ENCODE data around the gene SCEL. TPM values are rescaled to one million over a fixed set of nuclear protein-coding genes. Genes with fewer than 3 reads are reported as not detected.
A peak's percentile ranks its signal among the peaks of the same experiment; 100 is the strongest.
"Not testable (repeated sequence)": the region's sequence is repeated elsewhere in the genome, so short reads cannot be mapped to it uniquely, and the experiment has no call there.

SCEL gene
- total RNA-seq, 1 donor from 2014 or later, result 4.6 TPM

DNA sequence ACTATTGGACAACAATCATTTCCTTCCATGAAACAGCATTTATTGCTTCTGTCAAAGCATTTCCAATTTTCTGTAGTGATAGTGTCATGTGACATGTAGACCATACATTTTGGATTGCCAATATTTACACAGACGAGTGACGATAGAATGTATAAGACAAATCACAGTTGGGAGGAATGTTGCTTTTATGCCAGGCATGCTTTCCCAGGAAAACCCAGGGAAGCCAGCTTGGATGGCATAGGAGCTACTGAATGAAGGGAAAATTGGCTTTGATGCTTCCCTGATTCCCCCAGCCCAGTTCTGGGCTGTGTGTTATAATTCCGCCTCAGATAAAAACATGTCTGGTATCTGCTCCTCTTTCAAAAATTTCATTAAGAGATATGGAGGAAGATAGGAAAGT, 22.5 kb downstream of the SCEL start:
- DNase-seq (ENCODE audit: low read depth), result no peak

DNA sequence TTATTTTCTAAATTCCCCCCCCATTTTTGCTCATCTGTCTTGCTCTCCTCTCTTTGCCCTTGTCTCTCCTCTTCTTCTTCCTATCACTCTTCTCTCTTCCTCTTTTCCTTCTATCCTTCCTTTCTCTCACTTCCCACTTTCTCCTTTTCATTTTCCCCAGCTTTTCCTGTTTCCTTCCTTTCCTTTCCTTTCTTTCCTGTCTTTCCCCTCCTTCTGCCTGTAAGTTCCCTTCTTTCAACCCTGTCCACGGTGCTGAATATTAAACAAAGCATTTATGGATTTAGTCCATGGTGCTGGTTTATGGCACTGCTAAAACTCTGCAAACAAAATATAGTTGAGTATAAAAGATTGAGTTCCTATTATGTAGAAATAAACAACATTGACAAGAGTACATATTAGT, 27.6 kb downstream of the SCEL start:
- peak; percentile 40 for DNase-seq (ENCODE audit: low read depth)

DNA sequence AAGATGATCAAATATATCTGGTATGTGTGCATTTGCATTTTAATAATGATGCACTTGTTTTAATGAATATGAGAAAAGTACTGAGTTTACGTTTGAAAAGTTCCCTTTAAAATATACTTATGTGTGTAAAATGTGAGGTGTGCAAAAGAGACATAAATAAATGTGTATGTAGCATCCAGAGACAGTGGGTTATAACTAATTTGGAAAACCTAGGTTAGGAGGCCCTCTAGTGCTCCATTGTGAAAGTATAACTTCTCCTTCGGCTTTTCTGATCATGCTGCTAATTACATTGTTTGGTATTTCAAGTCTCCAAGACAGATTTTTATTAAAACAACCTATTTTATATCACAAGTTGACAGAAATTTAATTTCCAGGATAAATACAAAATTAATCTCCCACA, 30.1 kb downstream of the SCEL start:
- peak; percentile 52 for DNase-seq (ENCODE audit: low read depth)

DNA sequence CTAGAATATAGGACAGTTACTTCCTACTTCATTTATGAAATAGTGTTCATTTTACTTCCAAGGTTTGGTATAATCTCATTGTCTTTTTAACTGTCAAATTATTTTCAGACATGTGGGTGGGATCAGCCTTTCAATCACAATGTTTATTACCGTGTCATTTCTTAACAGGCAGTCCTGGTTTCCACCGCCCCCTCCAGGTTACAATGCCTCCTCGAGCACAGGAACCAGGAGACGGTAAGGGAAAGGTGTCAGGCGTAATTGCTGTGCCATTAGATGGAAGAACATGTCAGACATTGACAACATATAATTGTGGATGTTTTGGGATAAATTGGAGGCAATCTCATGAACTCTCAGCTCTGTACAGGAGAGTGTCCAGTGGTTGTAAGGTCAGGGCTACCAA, 36.5 kb downstream of the SCEL start:
- no peak for DNase-seq (ENCODE audit: low read depth)

DNA sequence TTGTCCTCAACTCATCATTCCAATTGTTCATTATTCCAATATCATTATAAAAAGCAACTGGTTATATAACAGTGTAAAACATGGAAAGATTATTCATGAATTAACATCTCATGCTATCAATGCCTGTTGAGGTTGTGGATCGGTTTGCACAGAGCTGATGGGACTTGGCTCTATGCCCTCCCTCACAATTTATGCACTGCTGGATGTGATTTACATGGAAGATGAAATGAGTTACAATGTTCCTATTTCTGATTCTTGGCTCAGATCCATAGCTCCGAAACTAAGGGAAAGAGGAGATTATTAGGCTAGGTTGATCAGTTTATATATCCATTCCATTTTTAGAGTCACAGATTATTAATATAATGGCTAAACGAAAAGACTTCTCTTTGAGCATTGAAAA, 38.6 kb downstream of the SCEL start:
- DNase-seq (ENCODE audit: low read depth), result no peak

DNA sequence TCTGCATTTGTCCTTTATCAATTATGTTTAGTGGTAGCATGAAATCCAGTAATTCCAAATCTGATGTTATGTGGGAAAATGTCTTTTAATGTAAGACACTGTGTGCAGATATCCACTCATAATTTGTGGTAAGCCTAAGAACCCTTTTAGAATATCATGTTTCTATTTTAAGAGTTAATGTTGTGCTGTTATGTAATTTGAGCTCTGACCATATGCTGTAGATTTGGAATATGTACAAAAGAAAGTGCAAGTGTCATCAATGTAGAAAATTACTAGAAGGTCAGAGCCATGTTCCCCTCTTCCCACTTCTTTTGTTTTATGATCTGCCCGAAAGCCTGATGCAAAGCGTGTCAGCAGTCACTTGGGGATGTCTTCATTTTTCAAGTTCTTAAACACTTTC, 44.5 kb downstream of the SCEL start:
- DNase-seq (ENCODE audit: low read depth), result no peak

DNA sequence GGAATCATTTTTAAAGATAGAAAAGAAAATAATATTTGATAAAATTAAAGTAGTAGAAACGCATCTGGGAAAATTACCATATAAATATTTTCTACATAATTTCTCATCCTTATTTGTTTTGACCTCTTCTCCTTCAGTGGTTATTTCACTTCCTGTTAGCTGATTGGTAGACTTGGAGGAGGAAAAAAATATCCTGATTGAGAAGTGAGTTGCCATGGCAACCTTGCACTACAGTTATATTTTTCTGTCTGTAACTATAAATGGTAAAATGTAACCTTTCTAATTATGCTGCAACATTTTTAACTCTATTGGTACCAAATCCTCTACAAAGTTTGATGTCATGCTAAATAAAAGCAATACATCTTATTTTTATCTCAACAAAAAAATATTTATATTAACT, 45.2 kb downstream of the SCEL start:
- no peak for DNase-seq (ENCODE audit: low read depth)

DNA sequence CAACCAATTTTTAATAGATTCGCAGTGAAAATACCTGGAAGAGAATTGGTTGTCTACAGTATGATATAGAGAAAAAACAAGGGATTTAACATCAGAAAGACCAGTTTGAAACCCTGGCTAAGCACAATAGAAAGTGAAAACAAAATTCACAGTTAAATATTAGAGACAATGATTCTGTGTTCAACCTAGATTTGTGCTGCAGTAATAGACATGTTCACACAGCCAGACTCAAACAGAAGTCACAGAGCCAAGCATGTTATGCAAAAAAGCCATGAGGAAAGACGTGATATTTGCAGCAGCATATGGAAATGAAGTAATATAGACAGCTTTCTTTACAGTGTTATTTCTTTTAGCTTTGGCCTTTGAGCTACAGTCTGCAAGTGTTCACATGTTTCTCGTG, 48.1 kb downstream of the SCEL start:
- DNase-seq (ENCODE audit: low read depth), result no peak

DNA sequence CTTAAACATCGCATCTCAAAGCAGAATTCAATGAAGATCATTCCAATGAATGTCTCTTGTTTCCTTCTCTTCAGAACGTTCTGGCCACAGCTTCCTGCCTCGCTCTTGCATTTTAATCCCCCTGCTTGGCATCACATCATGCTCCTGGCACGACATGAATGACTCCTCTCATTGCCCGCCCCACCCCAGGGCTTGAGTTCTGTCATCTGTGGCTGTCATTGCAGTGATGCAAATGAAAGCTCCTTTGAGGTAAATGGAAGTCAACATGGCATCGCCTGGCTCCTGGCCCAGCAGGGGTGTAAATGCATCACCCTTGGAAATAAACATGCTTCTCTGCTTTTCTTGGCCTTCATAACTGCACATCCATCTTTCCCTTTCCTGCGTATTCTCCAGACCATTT, 48.6 kb downstream of the SCEL start:
- no peak for DNase-seq (ENCODE audit: low read depth)

DNA sequence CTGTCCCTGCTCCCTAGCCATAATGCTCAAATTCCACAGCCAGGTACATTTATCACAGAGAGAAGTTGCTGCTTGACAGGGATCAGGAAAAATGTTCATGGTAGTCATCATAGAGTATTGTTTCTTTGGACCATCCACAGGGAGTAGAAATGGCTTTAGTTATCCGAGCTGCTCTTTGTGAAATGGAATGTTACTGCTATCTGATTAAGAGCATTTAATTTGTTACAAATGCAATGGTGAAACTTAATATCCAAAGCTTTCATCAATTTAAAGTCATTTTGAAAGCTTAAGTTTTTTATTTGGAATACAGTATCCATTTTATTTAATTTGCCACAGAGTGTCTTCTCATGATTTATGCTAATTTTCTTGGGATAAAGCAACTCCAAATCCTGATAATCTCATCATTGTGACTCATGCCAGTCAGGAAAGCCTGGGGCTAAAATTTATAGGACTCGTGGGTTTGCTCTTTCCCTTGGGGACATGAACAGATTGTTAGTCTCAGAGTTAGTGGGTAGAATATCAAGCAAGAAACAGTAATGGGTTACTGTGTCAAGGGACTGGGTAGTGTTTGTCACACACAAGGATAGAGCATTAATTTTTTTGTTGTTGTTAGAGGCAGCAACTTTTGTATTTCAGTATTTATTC, 59.8 kb downstream of the SCEL start:
- peak; percentile 13 for DNase-seq (ENCODE audit: low read depth)

DNA sequence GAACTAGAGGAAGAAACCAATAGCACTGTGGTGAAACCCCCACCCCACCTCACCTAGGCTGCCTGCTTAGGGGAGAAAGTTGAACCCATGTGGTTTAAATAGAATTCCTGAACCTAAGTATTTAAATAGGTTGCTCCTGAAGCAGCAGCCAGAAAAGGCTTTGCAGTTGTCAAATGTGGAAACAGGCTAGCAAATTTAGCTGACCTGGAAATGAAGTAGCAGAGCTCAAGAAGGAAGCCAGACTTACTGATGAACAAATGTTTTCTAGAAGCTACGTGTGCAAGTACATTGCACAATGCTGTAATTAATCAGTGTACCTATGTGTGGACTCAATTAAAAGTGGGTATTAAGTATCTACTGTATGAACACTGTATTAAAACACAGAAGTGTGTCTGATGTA, 61.3 kb downstream of the SCEL start:
- no peak for DNase-seq (ENCODE audit: low read depth)

DNA sequence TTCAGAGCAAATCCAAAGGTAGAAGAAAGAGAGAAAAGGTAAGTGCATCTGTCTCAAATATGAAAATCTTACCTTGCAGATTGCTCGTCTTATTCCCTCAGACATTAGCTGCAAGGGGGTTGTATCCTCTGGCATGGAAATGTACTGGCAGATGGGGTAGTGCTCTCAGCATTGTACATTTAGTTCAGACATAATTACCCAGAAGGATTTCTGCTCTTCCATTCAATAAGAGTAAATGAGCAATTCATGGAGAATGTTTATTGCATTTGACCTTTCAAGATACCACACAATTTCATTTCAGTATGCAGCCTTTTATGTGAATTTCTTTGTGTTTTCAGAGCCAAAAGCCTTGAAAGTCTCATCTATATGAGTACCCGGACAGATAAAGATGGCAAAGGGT, 63.8 kb downstream of the SCEL start:
- DNase-seq (ENCODE audit: low read depth), result peak; percentile 7

DNA sequence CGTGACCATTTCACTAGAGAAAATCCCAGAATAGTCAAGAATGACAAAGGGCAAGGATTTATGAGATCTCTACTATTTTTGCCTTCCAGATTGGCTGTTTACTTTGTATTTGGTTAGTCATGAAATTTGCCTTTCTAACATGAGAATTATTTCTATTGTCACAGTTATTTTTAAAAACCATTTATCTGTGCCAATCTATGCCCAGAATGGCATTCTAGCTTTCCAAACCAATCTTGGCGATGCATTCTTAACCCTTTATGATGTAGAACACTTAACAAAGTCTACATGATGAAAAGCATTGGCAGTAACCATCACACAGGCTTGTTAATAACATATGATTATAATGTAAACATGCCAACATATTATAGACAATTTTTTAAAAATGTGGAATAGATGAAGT, 65.2 kb downstream of the SCEL start:
- DNase-seq (ENCODE audit: low read depth), result no peak

DNA sequence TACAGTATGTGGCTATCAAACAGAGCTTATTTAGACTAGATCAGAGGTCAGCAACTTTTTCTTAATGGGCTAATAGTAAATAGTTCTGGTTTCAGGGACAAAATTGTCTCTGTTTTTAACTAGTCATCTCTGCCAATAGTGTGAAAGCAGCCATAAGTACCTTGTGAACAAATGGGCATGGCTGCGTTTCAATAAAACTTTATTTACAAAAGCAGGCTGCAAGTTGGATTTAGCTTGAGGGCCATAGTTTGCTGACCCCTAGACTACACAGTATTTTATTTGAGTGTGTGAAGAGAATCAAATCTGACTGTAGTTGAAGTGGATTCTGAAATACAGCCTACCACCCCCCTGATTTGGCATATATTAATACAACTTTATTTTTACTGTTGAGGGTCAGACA, 75.6 kb downstream of the SCEL start:
- DNase-seq (ENCODE audit: low read depth), result no peak

DNA sequence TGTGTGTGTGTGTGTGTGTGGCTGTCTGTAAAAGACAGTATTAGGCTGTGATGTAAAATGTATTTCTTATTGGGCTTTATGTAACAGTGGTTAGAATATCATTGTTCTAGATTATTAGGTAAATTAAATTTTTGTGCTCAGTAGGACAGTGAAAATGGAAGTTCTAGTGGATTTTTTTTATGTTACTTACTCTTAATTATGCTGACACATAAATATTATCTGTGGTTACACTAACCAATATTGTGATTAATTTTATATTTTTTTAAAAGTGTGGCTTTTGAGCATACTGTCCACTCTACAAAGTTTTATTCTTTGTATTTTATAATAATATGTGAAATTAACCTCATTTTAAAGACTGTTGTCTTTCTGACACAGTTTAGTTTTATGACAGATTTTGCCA, 80.5 kb downstream of the SCEL start:
- no peak for DNase-seq (ENCODE audit: low read depth)

DNA sequence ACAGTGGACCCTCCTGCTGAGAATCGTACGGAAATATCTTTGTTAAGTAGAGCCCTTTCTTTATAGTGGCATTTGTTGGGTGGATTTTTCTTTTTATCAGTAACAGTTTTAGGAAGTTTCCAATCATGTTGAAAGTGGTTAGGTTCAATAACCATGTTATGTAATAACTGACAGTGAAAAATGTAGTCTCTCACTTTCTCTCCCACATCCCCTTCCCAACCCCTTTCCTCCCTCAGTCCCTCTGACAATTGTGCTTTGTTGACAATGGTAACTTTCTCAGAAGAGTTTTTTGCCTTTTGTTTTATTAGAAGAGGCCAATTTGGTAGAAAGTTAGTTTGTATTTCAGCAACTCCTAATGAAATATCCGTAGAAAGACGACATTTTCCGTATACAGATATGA, 84.1 kb downstream of the SCEL start:
- no peak for DNase-seq (ENCODE audit: low read depth)

DNA sequence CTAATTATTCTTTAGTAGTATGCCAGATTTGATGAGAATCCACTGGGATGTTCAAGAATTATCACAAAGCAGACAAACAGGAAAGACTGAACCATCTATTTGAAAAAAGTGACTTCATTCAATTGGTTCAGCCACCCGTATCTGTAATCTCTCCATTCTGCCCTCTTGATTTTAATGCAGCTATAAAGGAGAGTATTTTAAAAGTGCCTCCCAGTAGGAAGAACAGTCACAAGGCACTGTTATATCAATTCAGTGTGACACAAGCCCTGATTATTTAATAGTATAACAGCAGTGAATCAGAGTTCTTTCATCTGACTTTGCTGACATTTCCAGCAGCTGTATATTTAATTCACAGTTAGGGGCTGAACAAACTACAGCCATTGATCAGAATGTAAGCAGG, 84.6 kb downstream of the SCEL start:
- no peak for DNase-seq (ENCODE audit: low read depth)

DNA sequence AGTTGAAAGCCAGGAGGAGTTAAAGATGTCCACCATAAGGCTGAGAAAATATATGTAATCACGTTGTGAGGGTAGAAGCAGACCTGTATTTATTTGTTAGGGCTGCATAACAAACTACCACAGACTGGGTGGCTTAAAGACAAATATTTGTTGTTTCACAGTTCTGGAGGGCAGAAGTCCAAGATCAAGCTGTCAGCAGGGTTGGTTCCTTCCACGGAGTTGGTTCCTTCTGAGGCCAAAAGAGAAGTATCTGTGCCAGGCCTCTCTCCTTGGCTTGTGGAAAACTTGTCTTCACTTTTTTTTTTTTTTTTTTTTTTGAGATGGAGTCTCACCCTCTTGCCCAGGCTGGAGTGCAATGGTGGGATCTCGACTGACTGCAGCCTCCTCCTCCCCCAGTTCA, 88.3 kb downstream of the SCEL start:
- DNase-seq (ENCODE audit: low read depth), result no peak

DNA sequence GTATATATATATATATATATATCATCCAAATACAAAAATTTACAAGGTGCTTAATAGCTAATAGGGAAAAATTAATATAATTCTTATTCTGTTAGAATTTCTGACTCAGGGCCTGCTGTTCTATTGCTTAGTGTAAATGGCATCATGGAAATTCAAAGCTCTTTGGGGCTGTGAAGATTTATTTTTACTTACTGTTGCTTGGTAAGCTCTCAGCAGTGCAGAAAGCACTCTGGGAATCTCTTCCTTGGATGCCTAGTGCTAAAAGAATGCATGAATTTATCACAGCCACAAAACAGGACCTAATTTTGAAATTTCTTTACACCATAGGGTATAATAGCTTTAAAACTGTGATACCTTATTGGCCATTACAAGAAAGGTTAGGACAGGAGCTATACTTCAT, 92.7 kb downstream of the SCEL start:
- no peak for DNase-seq (ENCODE audit: low read depth)

DNA sequence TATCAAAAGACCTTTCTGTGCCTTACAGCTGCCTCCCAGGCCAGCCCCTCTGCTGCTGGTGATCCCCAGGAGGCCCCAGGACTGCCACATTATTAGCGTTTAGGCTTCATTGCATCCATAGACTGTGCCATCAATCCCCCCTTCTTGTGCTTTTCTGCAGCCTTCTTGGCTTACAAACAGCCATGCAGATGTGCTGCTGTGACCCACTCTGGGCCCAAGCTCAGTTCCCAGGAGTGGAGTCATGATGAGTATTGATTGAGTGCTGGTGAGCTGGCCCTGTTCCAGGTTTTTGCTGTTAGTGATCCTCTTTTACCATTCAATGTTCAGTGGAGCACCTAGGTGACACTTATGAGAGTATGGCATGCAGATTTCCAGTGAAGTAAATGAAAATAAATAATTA, 102.1 kb downstream of the SCEL start:
- no peak for DNase-seq (ENCODE audit: low read depth)

DNA sequence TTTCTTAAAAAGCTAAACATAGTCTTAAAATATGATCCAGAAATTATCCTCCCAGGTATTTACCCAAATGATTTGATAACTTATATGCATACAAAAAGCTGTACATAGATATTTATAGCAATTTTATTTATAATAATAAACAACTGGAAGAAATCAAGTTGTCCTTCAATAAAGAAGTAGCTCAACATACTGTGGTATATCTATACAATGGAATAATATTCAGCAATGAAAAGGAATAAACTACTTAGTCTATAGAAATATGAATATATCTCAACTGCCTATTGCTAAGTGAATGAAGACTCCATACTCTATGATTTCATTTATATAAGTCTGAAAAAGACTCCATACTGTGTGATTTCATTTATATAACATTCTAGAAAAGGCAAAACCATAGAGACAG, 114.9 kb downstream of the SCEL start:
- no peak for DNase-seq (ENCODE audit: low read depth)

DNA sequence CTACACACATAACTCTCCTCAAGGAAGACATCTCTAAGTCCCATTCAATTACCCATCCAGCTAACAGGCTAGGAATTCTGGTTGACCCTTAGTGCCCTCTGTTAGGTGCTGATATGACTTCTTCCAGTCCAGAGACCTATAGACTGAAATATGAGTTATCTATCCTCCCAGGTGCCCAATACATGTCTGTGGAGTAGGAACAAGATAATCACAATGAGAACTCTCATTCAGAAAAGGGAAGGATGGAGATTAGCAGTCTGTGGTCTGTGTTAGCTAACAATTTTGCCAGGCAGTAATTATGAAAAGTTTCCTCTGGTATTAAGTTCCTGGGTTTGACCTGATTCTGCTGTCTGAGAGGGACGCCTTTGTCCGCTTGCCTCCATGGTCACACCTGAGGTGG, 117.8 kb downstream of the SCEL start:
- no peak for DNase-seq (ENCODE audit: low read depth)

DNA sequence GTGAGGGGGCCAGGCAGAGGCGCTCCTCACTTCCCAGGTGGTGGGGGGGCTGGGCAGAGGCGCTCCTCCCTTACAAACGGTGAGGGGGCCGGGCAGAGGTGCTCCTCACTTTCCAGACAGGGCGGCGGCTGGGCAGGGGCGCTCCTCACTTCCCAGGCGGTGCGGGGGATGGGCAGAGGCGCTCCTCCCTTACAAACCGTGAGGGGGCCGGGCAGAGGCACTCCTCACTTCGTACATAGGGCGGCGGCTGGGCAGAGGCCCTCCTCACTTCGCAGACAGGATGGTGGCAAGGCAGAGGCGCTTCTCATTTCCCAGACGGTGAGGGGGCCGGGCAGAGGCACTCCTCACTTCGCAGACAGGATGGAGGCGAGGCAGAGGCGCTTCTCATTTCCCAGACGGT, 124.5 kb downstream of the SCEL start:
- DNase-seq (ENCODE audit: low read depth), result not testable (repeated sequence)

DNA sequence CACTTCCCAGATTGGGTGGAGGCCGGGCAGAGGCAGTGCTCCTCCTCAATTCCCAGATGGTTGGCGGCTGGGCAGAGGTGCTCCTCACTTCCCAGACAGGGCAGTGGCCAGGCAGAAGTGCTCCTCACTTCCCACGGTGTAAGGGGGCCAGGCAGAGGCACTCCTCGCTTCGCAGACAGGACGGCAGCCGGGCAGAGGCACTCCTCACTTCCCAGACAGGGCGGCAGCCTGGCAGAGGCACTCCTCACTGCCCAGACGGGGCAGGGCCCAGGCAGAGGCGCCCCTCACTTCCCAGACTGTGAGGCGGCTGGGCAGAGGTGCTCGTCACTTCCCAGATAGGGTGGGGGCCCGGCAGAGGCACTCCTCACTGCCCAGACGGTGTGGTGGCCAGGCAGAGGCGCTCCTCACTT, 125.3 kb downstream of the SCEL start:
- no peak for DNase-seq (ENCODE audit: low read depth)

DNA sequence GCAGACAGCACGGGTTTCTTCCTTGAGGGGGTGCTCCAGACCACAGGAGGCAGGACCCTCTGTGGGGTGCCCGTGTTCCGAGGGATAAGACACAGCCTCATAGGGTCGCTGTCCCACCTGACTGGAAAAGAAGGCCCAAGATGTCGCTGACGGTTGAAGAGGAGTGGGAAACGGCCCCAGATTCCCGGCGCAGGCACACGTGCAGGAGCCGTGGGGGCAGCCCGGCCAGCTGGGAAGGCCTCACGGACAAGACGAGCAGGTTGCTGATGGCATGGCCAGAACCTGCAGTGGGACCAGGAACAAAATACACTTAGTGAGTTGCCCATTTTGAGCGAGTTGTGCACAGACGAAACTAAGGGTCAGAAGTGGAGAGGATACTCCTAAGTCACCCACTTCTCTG, 126.8 kb downstream of the SCEL start:
- DNase-seq (ENCODE audit: low read depth), result not testable (repeated sequence)
